ENCODE data around the gene IRF2.

IRF2 gene

DNA sequence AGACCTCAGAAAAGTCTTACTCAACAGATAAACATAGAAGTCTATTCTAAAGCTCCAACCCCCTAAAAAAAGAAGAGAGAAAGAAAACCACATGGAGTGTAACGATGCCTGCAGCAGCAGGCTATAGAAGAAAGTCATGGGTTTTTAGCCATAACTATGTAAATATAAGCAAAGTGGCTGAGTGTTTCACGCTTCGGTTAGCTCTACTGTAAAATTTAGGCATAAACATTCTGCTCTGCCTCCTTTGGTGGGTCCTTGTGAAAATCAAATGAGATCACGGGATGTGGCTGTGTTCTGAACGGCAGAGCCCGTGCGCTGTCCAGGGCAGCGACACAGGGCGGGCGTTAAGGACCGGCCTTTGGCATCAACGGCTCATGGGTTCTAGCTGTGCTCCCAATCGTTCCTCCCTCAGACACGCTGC, 78.4 kb downstream of the IRF2 start:
- no peak overlapping the region for H3K27ac ChIP-seq (ENCODE audit: low read length)
- DNase-seq: no peak
- no peaks in the 10 kb centered on the region for H4K20me1 ChIP-seq (ENCODE audit: insufficient read depth, low read length)
- no peak overlapping the region for H3K4me3 ChIP-seq (ENCODE audit: low read length)
- H3K4me2 ChIP-seq (ENCODE audit: low read depth, low read length): no peak overlapping the region
- peaks cover 16% of the 10 kb centered on the region for H3F3A ChIP-seq (ENCODE audit: insufficient read depth, low read length)
- H2AFZ ChIP-seq (ENCODE audit: low read length): no peak overlapping the region
- H3K9ac ChIP-seq (ENCODE audit: low read length): no peak overlapping the region
- H3K36me3 ChIP-seq (replicated peaks; ENCODE audit: insufficient read depth, low read length): peaks cover 38% of the 10 kb centered on the region
- no peaks in the 10 kb centered on the region for H3K9me2 ChIP-seq (replicated peaks; ENCODE audit: insufficient read depth, low read length)
- H3K79me2 ChIP-seq (ENCODE audit: low read length): peaks cover 85% of the 10 kb centered on the region
- TF ChIP-seq, protein P1, sequence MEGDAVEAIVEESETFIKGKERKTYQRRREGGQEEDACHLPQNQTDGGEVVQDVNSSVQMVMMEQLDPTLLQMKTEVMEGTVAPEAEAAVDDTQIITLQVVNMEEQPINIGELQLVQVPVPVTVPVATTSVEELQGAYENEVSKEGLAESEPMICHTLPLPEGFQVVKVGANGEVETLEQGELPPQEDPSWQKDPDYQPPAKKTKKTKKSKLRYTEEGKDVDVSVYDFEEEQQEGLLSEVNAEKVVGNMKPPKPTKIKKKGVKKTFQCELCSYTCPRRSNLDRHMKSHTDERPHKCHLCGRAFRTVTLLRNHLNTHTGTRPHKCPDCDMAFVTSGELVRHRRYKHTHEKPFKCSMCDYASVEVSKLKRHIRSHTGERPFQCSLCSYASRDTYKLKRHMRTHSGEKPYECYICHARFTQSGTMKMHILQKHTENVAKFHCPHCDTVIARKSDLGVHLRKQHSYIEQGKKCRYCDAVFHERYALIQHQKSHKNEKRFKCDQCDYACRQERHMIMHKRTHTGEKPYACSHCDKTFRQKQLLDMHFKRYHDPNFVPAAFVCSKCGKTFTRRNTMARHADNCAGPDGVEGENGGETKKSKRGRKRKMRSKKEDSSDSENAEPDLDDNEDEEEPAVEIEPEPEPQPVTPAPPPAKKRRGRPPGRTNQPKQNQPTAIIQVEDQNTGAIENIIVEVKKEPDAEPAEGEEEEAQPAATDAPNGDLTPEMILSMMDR (IDR thresholded peaks at IDR 0.05; ENCODE audit: low read length): no peak
- no peak for TF ChIP-seq EZH2 (optimal IDR thresholded peaks at IDR 0.05; ENCODE audit: low read depth, low read length)
- no peak for TF ChIP-seq EZH2phosphoT487 (IDR thresholded peaks at IDR 0.05; ENCODE audit: low read length)
- no peaks in the 10 kb centered on the region for H3K9me3 ChIP-seq (replicated peaks; ENCODE audit: insufficient read depth, low read length)
- no peaks in the 10 kb centered on the region for H3K27me3 ChIP-seq (replicated peaks; ENCODE audit: insufficient read depth, low read length)
- peaks cover 23% of the 10 kb centered on the region for H3K4me1 ChIP-seq (ENCODE audit: low read length)

DNA sequence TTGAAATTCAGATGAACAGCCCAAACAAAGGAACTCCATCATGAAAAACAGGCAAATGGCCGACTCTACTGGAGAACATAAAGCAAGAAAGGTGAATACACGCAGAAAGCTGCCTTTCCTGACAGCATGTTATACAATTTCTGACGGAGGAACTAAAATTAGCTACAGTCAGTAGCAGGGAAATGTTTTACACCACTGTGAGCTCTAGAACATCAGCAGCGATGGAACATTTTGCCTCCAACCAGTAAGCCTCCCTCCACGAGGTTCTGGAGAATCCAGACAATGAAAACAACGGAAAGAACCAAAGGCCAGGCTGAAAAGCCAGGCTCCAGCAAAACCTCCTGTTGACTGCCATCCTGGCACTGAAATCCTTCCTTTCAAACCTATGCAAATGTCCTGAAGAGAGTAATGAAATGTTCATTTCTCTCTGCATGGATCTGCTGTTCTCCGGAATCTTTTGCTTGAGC, 78.9 kb downstream of the IRF2 start:
- Histone ChIP-seq H3F3A (ENCODE audit: insufficient read depth, low read length) (peaks cover 16% of the 10 kb centered on the region), H3K9me3 (replicated peaks; ENCODE audit: insufficient read depth, low read length) (no peaks in the 10 kb centered on the region), H2AFZ (ENCODE audit: low read length) (no peak overlapping the region), H3K9ac (ENCODE audit: low read length) (no peak overlapping the region), H3K27me3 (replicated peaks; ENCODE audit: insufficient read depth, low read length) (no peaks in the 10 kb centered on the region), H3K4me2 (ENCODE audit: low read depth, low read length) (no peak overlapping the region), H3K4me3 (ENCODE audit: low read length) (no peak overlapping the region), H3K27ac (ENCODE audit: low read length) (no peak overlapping the region), H3K79me2 (ENCODE audit: low read length) (peaks cover 83% of the 10 kb centered on the region), H3K36me3 (replicated peaks; ENCODE audit: insufficient read depth, low read length) (peaks cover 43% of the 10 kb centered on the region), H4K20me1 (ENCODE audit: insufficient read depth, low read length) (no peaks in the 10 kb centered on the region), H3K9me2 (replicated peaks; ENCODE audit: insufficient read depth, low read length) (no peaks in the 10 kb centered on the region), H3K4me1 (ENCODE audit: low read length) (peaks cover 23% of the 10 kb centered on the region)
- TF ChIP-seq EZH2phosphoT487 (IDR thresholded peaks at IDR 0.05; ENCODE audit: low read length): no peak
- TF ChIP-seq, protein P1 (IDR thresholded peaks at IDR 0.05; ENCODE audit: low read length): no peak
- no peak for TF ChIP-seq EZH2 (optimal IDR thresholded peaks at IDR 0.05; ENCODE audit: low read depth, low read length)
- no peak for DNase-seq

DNA sequence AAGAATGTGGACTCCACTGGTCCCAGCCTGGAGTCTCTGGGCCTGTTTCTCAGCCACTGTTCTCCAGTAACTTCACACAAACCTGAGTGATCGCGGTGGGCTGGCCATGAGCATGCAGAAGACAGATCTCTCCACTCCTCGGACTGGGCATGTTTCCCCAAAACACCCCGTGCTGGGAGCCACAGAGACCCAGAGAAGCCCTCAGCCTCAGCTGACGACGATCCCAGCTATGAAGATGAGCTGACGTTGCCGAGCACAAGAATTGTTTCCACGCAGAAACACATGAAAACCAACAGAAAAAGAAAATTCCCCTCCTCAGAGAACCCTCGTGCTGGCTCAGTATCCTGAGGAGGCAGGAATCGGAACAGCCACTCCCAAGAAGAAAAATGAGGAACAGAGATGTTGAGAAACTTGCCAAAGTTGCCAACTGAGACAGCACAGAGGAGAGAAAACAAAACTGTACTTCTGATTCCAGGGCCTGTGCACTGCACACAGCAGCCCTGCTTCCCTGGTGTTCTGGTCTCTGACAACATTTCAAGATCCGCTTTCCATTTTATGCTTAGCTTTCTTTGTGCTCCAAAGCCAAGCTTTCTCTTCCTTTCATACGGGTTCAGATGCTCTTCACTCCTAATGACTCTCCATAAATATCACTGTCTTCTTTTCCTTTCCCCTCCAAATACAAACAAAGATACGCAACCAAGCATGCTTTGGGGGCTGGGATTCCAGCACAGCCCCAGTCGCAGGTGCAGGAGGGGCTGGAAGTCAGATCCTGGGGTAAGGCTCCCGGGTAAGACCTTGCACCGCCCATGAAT, 81.4 kb downstream of the IRF2 start:
- DNase-seq: no peak

DNA sequence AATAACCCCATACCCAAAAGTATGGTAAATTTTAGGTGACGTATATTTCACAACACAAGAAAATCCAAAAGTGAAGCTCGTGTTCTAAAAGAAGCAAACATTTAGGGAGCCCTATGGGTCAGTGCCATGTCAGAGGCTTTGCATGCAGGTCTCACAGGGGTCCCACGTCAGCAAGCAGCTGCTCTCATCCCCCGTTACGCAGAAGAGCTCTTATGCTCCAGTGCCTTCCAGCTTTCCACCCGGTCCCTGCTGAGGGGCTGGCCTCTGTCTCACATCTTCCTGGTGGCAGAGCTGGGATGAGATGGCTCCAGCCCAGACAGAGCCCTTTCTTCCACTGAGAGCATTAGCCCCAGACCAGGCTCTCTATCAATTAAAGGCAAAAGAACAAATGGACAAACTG, 82.0 kb downstream of the IRF2 start:
- peaks cover 61% of the 10 kb centered on the region for H3K36me3 ChIP-seq (replicated peaks; ENCODE audit: insufficient read depth, low read length)
- H4K20me1 ChIP-seq (ENCODE audit: insufficient read depth, low read length): no peaks in the 10 kb centered on the region
- H2AFZ ChIP-seq (ENCODE audit: low read length): no peak overlapping the region
- no peak overlapping the region for H3K27ac ChIP-seq (ENCODE audit: low read length)
- no peak overlapping the region for H3K9ac ChIP-seq (ENCODE audit: low read length)
- TF ChIP-seq, protein P1 (IDR thresholded peaks at IDR 0.05; ENCODE audit: low read length): no peak
- no peak for TF ChIP-seq EZH2 (optimal IDR thresholded peaks at IDR 0.05; ENCODE audit: low read depth, low read length)
- TF ChIP-seq EZH2phosphoT487 (IDR thresholded peaks at IDR 0.05; ENCODE audit: low read length): no peak
- no peak overlapping the region for H3K4me2 ChIP-seq (ENCODE audit: low read depth, low read length)
- H3F3A ChIP-seq (ENCODE audit: insufficient read depth, low read length): peaks cover 8% of the 10 kb centered on the region
- peaks cover 15% of the 10 kb centered on the region for H3K4me1 ChIP-seq (ENCODE audit: low read length)
- H3K9me2 ChIP-seq (replicated peaks; ENCODE audit: insufficient read depth, low read length): no peaks in the 10 kb centered on the region
- peaks cover 75% of the 10 kb centered on the region for H3K79me2 ChIP-seq (ENCODE audit: low read length)
- no peaks in the 10 kb centered on the region for H3K27me3 ChIP-seq (replicated peaks; ENCODE audit: insufficient read depth, low read length)
- DNase-seq: no peak
- H3K9me3 ChIP-seq (replicated peaks; ENCODE audit: insufficient read depth, low read length): no peaks in the 10 kb centered on the region
- H3K4me3 ChIP-seq (ENCODE audit: low read length): no peak overlapping the region

More for the DNA sequence above, 81.4 kb downstream of the IRF2 start:
- no peaks in the 10 kb centered on the region for H3K9me2 ChIP-seq (replicated peaks; ENCODE audit: insufficient read depth, low read length)
- no peak overlapping the region for H3K4me2 ChIP-seq (ENCODE audit: low read depth, low read length)
- H3K4me1 ChIP-seq (ENCODE audit: low read length): peaks cover 21% of the 10 kb centered on the region
- TF ChIP-seq EZH2phosphoT487 (IDR thresholded peaks at IDR 0.05; ENCODE audit: low read length): no peak
- no peak for TF ChIP-seq EZH2 (optimal IDR thresholded peaks at IDR 0.05; ENCODE audit: low read depth, low read length)
- H3K9me3 ChIP-seq (replicated peaks; ENCODE audit: insufficient read depth, low read length): no peaks in the 10 kb centered on the region
- no peak overlapping the region for H3K27ac ChIP-seq (ENCODE audit: low read length)
- peaks cover 59% of the 10 kb centered on the region for H3K36me3 ChIP-seq (replicated peaks; ENCODE audit: insufficient read depth, low read length)
- H4K20me1 ChIP-seq (ENCODE audit: insufficient read depth, low read length): no peaks in the 10 kb centered on the region
- H3K9ac ChIP-seq (ENCODE audit: low read length): no peak overlapping the region
- no peaks in the 10 kb centered on the region for H3K27me3 ChIP-seq (replicated peaks; ENCODE audit: insufficient read depth, low read length)
- no peak overlapping the region for H2AFZ ChIP-seq (ENCODE audit: low read length)
- H3K4me3 ChIP-seq (ENCODE audit: low read length): no peak overlapping the region
- peaks cover 77% of the 10 kb centered on the region for H3K79me2 ChIP-seq (ENCODE audit: low read length)
- H3F3A ChIP-seq (ENCODE audit: insufficient read depth, low read length): peaks cover 14% of the 10 kb centered on the region
